Activated naive CD8-positive, alpha-beta T cell treated with anti-CD3 and anti-CD28 coated beads for 36 hours (primary cell): ENCODE measurements around the gene DYNAP. TPM values are rescaled to one million over a fixed set of nuclear protein-coding genes. Genes with fewer than 3 reads are reported as not detected.

ENCODE experiments used
- DNase-seq: peaks from one replicate; pipeline ENCODE4 v3.0.0; 2021
- H3K27ac Mint-ChIP-seq: one replicate; pipeline ENCODE4 v1.8.0; 2022; ENCODE audit warnings: mild to moderate bottlenecking, moderate library complexity, mixed read lengths
- H3K27me3 Mint-ChIP-seq: one replicate; pipeline ENCODE4 v1.8.0; 2022; ENCODE audit warnings: mild to moderate bottlenecking, mixed read lengths
- H3K36me3 Mint-ChIP-seq: one replicate; pipeline ENCODE4 v1.8.0; 2021; ENCODE audit warnings: mild to moderate bottlenecking, mixed read lengths
- H3K4me1 Mint-ChIP-seq: one replicate; pipeline ENCODE4 v1.8.0; 2021; ENCODE audit warnings: mixed read lengths
- H3K4me3 Mint-ChIP-seq: one replicate; pipeline ENCODE4 v1.8.0; 2022; ENCODE audit warnings: mild to moderate bottlenecking, moderate library complexity, mixed read lengths
- H3K9me3 Mint-ChIP-seq: one replicate; pipeline ENCODE4 v1.8.0; 2022; ENCODE audit warnings: mixed read lengths
- total RNA-seq, 2 experiments: library from RNA; stranded (reverse); gene quantifications; one replicate each; pipeline ENCODE4 v1.2.3, GENCODE V29; 2021

DYNAP gene, protein sequence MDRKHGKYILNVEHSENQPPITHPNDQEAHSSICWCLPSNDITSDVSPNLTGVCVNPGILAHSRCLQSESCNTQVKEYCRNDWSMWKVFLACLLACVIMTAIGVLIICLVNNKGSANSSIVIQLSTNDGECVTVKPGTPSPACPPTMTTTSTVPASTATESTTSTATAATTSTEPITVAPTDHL
- not detected for total RNA-seq

DNA sequence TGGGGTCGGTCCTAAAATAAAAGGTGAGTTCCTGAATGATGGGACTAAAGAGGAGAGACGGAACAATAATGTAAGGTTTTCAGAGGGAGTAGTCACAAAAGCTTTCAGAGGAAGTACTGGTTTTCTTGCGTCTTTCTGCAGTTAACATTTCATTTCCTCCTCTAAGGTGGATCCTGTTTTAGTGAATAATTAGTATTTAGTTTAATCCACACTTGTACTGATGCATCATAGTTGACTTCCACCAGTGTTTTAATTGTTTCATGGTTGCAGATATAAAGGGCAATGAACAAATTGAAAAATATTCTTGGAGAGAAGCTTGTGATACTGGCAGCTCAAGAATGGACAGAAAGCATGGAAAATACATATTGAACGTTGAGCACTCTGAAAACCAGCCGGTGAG lies at the start of gene DYNAP:
Gene DYNAP, plus strand, starts transcription at position 301 of the 400 bp plus-strand sequence. Its CDS starts 38 bp downstream, at position 339.
- Mint-ChIP-seq H3K9me3 (no peaks in the 10 kb centered on the region), H3K4me3 (no peak within 1 kb of the TSS), H3K27ac (no peak within 1 kb of the TSS), H3K27me3 (peaks cover 18% of the 10 kb centered on the region), H3K36me3 (no peaks in the 10 kb centered on the region), H3K4me1 (no peaks in the 10 kb centered on the region)
- no peak for DNase-seq

DNA sequence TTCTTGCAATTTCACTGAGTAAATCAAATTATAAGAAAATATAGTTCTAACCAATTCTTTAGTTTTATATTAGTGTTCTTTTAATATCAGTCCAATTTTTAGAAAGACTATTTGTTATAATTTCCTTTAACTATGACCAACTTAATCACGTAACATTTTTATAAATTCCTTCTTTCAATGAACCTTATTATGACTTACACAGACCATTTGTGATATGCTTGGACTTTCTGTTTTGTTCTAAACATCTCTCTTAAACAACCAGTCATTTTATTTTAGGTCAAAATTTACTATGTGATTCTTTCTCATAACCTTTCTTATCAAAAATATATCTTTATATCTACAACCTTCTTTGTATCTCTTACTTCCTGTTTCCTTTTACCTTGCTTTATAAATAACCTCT lies 39.5 kb upstream of the DYNAP start:
- H3K36me3 Mint-ChIP-seq: no peaks in the 10 kb centered on the region
- no peaks in the 10 kb centered on the region for H3K9me3 Mint-ChIP-seq
- peaks cover 12% of the 10 kb centered on the region for H3K27me3 Mint-ChIP-seq
- H3K4me3 Mint-ChIP-seq: no peak overlapping the region
- no peak overlapping the region for H3K27ac Mint-ChIP-seq
- no peak for DNase-seq
- H3K4me1 Mint-ChIP-seq: no peaks in the 10 kb centered on the region

DNA sequence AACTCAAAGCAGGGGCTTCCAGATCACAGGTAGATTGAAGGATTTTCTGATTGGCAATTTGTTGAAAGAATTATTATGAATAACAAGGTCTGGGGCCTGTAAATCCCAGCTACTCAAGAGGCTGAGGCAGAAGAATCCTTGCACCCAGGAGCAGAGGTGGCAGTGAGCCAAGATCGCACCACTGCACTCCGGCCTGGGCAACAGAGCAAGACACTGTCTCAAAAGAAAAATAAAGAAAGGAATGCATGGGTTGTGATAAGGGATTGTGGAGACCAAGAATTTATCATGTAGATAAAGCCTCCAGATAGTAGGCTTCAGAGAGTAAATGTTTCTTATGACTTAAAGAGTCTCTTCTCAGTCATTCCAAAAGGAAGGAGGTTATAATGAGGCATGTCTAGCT lies 35.8 kb upstream of the DYNAP start:
- DNase-seq: no peak
- H3K4me1 Mint-ChIP-seq: no peaks in the 10 kb centered on the region
- H3K27ac Mint-ChIP-seq: no peak overlapping the region
- no peak overlapping the region for H3K4me3 Mint-ChIP-seq
- no peaks in the 10 kb centered on the region for H3K9me3 Mint-ChIP-seq
- H3K36me3 Mint-ChIP-seq: no peaks in the 10 kb centered on the region
- H3K27me3 Mint-ChIP-seq: peaks cover 8% of the 10 kb centered on the region

DNA sequence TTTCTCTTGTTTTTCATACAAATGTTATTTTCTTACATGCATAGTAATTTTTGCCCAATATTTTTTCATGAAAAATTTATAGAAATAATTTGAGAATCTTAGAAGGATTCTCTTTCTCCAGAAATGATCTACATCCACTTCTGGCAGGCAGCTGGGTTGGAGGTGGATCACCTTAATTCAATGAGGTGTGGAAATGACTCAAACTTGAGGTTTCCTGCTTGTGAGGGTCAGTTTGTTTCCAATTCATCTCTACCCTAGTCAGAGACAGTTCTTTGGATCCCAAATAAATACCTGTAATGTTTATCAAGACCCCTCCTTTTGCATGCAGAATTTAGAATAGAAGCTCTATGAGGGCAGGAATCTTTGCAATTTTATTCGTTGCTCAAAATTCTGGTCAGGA lies 35.0 kb upstream of the DYNAP start:
- H3K4me1 Mint-ChIP-seq: no peaks in the 10 kb centered on the region
- H3K4me3 Mint-ChIP-seq: no peak overlapping the region
- H3K27ac Mint-ChIP-seq: no peak overlapping the region
- no peaks in the 10 kb centered on the region for H3K9me3 Mint-ChIP-seq
- H3K36me3 Mint-ChIP-seq: no peaks in the 10 kb centered on the region
- DNase-seq: no peak
- peaks cover 8% of the 10 kb centered on the region for H3K27me3 Mint-ChIP-seq

DNA sequence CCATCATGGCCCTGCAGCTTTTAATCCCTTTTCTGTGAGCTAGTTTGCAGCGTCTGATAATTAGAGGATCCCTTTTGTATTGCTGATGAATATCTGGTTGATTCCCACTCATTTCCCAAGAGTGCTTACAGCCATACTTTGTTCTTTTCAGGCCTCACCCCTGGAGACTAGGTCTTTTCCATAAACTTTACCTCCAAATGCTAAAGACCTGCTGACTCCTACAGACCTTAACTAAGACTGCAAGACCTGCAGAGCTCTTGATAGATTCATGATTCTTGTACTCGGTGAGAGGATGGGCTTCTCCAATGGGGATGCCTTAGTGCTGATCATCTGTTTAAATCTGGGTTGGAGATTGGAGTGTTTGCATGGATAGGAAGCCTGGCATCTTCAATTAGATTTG lies 33.1 kb upstream of the DYNAP start:
- Mint-ChIP-seq H3K27ac (no peak overlapping the region), H3K4me1 (no peaks in the 10 kb centered on the region), H3K27me3 (peaks cover 8% of the 10 kb centered on the region), H3K4me3 (no peak overlapping the region), H3K36me3 (no peaks in the 10 kb centered on the region), H3K9me3 (no peaks in the 10 kb centered on the region)
- no peak for DNase-seq

DNA sequence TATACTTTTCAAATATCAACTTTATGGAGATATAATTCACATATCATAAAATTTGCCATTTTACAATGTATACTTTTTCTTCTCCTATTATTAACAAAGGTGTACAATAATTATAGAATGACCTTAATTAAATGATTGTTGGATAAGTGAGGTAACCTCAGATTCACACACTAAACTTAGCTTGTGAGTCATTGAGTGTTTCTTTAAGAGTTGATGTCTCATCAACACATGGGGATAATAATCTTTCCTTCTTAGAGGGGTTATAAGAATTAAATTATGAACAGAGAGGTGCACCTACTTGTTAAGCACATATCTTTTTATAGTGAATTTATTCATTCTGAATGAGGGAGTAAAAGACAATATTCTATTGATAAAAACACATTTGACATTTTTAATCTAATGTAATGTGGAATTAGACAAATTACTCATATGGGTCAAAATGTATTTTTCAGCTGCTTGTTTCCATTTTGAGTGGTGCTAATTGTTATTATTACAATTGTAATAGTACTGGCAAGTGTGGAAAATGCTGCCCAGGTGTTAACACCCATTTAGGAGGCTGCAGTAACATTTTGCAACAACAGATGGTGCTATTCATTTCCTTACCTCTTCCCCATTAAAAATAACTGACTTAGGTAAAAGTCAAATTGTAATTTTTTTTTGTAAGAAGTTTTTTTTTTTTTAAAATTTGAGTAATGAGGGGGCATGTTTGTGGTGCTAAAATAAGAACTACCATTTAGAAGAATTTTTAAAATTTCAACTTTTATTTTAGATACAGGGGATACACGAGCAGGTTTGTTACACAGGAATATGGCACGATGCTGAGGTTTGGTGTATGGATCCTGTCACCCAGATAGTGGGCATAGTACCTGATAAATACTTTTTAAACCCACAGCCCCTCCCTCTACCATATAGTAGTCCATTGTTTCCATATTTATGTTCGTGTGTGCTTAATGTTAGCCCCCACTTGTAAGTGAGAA lies 32.1 kb upstream of the DYNAP start:
- Mint-ChIP-seq H3K36me3 (no peaks in the 10 kb centered on the region), H3K27ac (no peak overlapping the region), H3K4me3 (no peak overlapping the region), H3K27me3 (peaks cover 8% of the 10 kb centered on the region), H3K9me3 (no peaks in the 10 kb centered on the region), H3K4me1 (no peaks in the 10 kb centered on the region)
- no peak for DNase-seq

DNA sequence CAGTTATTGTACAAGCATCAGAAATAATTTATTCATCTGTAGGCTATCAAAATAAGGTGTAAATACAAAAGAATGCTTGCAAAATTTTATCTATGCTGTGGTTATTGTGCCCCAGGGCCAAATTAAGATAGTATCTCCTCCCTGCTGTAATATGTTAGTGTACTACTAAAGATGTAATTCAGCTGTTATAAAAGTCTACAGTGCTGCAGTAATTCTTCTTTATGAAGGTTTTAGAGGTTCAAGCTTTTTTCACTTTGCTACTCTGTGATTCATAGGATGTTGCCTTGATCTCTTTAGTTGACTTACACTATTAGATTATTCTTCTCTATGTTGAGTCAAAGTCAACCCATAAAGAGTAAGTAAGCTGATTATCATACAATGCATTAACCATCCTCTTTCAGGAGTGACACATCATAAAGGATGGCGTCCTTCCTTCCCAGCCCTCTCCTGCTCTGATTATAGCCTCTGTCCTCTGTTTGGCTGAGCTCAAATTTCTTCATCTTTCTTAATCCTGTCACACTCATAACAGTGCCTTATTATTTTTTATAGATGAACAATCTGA lies 29.3 kb upstream of the DYNAP start:
- H3K4me3 Mint-ChIP-seq: no peak overlapping the region
- no peaks in the 10 kb centered on the region for H3K27me3 Mint-ChIP-seq
- no peak overlapping the region for H3K27ac Mint-ChIP-seq
- no peaks in the 10 kb centered on the region for H3K36me3 Mint-ChIP-seq
- DNase-seq: no peak
- H3K9me3 Mint-ChIP-seq: no peaks in the 10 kb centered on the region
- H3K4me1 Mint-ChIP-seq: no peaks in the 10 kb centered on the region

DNA sequence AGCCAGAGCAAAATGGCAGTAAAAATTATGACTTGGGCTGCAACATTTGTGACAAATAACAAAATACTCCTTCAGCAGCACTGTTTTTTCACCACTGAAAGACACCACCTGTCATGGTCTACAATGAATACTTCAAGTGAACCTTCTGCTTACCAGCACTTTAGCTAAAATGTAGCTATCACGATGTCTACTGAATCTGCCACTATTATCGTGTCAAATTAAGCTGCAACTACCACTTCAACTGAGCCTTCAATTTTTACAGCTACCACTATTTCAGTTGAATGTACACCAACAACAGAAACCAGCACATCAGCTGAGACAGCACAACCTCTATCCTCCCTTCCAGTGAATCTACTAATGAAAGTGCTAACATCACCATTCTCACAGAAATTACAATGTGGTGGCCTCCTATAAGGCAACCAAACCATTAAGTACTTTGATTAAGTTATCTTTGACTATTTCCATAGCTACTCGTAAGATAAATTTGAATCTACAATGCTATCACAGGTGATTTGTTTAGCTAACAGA lies 10.8 kb upstream of the DYNAP start:
- Mint-ChIP-seq H3K4me1 (no peaks in the 10 kb centered on the region), H3K9me3 (no peaks in the 10 kb centered on the region), H3K36me3 (no peaks in the 10 kb centered on the region), H3K4me3 (no peak overlapping the region), H3K27ac (no peak overlapping the region), H3K27me3 (peaks cover 12% of the 10 kb centered on the region)
- no peak for DNase-seq

DNA sequence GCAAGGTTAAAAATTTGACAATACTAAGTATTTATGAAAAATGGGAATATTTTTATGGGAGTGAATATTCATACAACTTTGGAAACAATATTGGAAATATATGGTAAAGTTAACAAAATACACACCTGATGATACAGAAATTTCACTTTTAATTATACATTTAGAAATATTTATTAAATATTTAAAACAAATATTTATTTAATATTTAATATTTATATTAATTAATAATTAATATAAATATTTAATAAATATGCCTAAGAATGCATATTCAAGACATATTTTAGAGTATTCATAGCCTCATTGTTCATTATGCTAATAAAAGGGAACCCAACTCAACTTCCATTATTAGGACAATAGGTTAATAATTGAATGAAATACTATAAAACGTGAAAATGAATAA lies 7.0 kb upstream of the DYNAP start:
- Mint-ChIP-seq H3K27me3 (peaks cover 12% of the 10 kb centered on the region), H3K9me3 (no peaks in the 10 kb centered on the region), H3K4me1 (no peaks in the 10 kb centered on the region), H3K4me3 (no peak overlapping the region), H3K27ac (no peak overlapping the region), H3K36me3 (no peaks in the 10 kb centered on the region)
- no peak for DNase-seq

DNA sequence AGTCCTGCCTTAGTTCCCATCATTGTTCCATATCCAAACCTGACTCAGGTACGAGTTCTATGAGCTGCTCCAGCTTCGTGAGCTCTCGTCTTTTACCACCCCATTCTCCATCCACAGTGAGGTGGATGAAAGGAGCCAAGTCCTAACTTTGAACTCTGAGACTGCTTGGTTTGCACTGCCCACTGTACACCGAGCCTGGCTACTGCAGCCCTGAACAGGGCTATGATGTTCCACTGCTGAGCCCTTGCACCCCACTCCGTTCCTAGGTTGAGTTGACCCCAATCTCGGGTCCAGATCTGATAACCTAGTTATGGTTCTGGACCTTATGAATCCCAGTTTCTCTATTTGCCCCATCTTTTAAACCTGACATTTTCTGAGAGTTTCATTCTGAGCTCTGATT lies 5.3 kb upstream of the DYNAP start:
- peaks cover 16% of the 10 kb centered on the region for H3K27me3 Mint-ChIP-seq
- no peaks in the 10 kb centered on the region for H3K4me1 Mint-ChIP-seq
- no peaks in the 10 kb centered on the region for H3K36me3 Mint-ChIP-seq
- no peaks in the 10 kb centered on the region for H3K9me3 Mint-ChIP-seq
- DNase-seq: no peak
- H3K4me3 Mint-ChIP-seq: no peak overlapping the region
- no peak overlapping the region for H3K27ac Mint-ChIP-seq

DNA sequence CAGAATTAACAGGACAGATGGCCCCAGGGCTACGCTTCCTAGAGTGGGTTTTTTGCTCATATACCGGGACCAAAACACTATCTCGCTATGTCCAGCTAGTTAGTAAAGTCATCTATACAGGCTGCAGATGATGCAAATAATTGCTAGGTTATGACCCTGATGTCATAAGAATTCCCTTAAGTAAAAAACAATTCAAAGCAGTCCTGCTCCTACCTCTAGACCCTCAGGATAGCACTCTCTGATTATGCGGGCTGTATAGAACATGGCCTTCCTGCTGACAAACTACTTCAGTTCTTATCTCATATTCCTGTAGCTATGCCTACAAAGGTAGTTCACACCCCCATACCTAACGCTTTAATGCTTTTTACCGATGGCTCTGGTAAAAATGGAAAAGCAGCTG lies 13.2 kb downstream of the DYNAP start:
- H3K27ac Mint-ChIP-seq: no peak overlapping the region
- no peaks in the 10 kb centered on the region for H3K27me3 Mint-ChIP-seq
- H3K4me1 Mint-ChIP-seq: peaks cover 3% of the 10 kb centered on the region
- no peak overlapping the region for H3K4me3 Mint-ChIP-seq
- H3K9me3 Mint-ChIP-seq: no peaks in the 10 kb centered on the region
- H3K36me3 Mint-ChIP-seq: no peaks in the 10 kb centered on the region
- DNase-seq: no peak

DNA sequence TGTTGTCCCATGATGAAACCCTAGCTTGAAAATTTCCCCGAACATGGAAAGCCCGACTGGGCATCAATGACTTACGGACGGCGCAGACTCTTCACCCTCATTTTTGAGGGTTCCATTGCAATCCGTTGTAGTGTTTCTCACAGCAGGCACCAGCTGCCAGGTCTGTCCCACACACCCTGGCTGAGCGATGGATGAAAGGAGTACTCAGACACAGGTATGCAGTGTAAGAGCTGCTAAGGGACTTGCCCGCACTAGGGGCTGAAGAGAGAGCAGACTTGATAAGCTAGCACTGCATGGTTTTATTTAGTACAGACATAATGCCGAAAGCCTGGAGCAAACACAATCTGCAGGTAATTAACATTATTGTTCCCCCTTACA lies 15.8 kb downstream of the DYNAP start:
- Mint-ChIP-seq H3K4me3 (no peak overlapping the region), H3K27me3 (no peaks in the 10 kb centered on the region), H3K9me3 (no peaks in the 10 kb centered on the region), H3K4me1 (peaks cover 3% of the 10 kb centered on the region), H3K27ac (no peak overlapping the region), H3K36me3 (no peaks in the 10 kb centered on the region)
- no peak for DNase-seq

DNA sequence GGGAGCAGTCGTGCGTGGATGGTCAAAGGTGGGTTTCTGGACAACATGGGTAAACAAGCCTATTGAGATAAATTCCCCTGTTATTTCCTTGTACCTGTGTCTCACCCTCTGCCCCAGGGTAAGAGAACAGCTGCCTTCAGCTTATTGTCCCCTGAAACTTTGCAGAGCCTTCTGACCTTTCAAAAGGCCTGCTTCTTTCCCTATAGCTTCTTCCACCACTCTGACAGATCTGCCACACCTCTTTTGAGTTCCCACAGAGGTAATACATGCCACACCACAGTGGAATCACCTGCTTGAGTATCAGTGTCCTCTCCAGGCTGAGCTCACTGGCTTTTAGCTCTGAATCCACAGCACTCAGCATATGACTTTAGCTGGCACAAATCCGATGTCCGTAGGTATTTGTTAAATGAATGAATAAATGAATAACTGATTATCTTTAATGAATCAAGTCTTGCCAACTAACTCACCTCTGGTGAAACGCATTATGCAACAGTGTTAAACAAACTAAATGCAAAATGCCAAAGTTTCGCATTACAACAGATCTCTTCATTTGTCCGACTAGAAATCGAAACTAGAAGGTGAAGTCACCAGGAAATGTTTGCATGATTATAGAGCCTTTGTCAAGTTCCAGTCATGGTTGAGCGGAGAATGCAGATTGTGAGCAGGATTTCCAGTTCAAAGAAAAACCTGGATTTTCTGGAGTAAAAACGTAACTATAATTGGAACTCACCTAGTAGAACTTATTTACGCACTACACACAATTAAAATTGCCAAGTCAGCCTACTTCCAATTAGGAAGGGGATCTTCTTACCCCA lies 16.4 kb downstream of the DYNAP start:
- H3K27ac Mint-ChIP-seq: peak overlapping the region; percentile 44
- peaks cover 3% of the 10 kb centered on the region for H3K4me1 Mint-ChIP-seq
- H3K9me3 Mint-ChIP-seq: no peaks in the 10 kb centered on the region
- DNase-seq: no peak
- no peaks in the 10 kb centered on the region for H3K27me3 Mint-ChIP-seq
- H3K4me3 Mint-ChIP-seq: no peak overlapping the region
- no peaks in the 10 kb centered on the region for H3K36me3 Mint-ChIP-seq

DNA sequence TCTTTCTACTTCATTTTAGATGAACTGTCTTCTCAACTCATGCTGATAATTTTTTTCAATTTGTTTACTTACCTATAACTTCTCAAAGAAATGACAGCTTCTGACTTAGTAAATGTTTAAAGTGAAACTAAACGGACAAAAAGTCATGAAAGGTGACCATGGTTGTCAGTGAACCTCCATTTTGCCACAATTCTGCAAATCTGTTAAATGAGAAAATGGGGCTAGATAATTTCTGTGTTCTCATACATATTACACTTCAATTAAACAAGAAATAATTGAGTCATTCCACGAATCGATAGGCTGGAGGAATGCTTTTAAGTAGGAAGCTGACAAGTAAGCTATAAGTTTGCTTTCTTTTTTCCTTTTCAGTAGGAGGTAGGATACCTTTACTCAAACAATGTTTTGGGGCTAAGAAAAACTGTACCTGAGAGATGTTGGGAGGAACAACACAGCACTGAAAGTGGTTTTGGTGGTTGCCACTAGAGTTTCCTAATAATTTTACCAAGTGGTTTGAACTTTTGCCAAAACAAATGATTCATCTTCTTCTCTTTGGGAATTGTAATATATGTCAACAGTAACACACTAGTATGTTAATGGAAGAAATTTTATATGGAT lies 17.1 kb downstream of the DYNAP start:
- H3K36me3 Mint-ChIP-seq: no peaks in the 10 kb centered on the region
- DNase-seq: no peak
- H3K4me1 Mint-ChIP-seq: peaks cover 3% of the 10 kb centered on the region
- H3K4me3 Mint-ChIP-seq: no peak overlapping the region
- no peaks in the 10 kb centered on the region for H3K9me3 Mint-ChIP-seq
- H3K27me3 Mint-ChIP-seq: no peaks in the 10 kb centered on the region
- H3K27ac Mint-ChIP-seq: no peak overlapping the region
